ENCODE results near the gene VPS35.

VPS35 gene

DNA sequence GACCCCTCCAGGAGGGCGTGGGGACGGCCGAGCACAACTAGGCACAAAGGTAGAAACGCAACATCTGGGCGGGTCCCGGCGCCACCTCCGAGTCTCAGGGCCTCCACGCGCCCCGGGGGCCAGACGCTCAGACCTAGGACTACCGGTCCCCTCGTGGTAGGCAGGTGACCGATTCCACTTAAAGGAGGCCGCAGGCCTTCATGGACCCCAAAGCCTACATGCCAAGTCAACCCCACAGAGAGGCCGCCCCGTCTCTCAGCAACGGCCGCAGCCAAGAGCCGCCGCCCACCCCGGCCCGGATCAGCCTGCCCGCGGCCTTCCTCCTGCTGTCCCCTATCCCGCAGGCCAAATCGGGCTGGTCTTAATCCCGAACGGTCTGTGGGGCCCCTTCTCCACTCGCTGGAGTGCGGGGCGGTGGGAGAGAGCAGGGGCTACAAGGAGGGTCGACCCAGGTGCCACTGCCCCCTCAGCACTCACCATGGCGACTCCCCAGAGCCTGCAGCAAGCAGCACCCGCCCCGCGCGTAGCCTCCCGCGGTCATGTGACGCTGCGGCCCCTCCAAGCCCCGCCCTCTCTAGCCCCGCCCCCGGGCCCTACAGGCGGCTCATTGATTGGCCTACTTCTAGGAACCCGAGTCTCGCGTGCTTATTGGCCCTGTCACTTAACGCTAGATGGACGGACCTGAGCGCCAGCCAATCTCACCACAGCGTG lies at the start of gene VPS35:
Gene VPS35 (minus strand): TSS at position 525 of the 711 bp plus-strand sequence. CDS start 45 bp downstream, at position 480.
- ChIA-PET POLR2A (no interaction called here), CTCF (interaction anchor here (3.7 kb wide), 1 partner anchor 59 kb away, joined by 16 read pairs; no protein-coding TSS in a partner anchor)
- DNase-seq (ENCODE audit: low read depth, low spot score): peak; percentile 93
- peak within 1 kb of the TSS; percentile 89 for H3K4me3 ChIP-seq (ENCODE audit: low read depth, low read length)
- TF ChIP-seq, protein P1, sequence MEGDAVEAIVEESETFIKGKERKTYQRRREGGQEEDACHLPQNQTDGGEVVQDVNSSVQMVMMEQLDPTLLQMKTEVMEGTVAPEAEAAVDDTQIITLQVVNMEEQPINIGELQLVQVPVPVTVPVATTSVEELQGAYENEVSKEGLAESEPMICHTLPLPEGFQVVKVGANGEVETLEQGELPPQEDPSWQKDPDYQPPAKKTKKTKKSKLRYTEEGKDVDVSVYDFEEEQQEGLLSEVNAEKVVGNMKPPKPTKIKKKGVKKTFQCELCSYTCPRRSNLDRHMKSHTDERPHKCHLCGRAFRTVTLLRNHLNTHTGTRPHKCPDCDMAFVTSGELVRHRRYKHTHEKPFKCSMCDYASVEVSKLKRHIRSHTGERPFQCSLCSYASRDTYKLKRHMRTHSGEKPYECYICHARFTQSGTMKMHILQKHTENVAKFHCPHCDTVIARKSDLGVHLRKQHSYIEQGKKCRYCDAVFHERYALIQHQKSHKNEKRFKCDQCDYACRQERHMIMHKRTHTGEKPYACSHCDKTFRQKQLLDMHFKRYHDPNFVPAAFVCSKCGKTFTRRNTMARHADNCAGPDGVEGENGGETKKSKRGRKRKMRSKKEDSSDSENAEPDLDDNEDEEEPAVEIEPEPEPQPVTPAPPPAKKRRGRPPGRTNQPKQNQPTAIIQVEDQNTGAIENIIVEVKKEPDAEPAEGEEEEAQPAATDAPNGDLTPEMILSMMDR (IDR thresholded peaks at IDR 0.05; ENCODE audit: insufficient read depth, low read length, missing control alignments): peak; percentile 7

DNA sequence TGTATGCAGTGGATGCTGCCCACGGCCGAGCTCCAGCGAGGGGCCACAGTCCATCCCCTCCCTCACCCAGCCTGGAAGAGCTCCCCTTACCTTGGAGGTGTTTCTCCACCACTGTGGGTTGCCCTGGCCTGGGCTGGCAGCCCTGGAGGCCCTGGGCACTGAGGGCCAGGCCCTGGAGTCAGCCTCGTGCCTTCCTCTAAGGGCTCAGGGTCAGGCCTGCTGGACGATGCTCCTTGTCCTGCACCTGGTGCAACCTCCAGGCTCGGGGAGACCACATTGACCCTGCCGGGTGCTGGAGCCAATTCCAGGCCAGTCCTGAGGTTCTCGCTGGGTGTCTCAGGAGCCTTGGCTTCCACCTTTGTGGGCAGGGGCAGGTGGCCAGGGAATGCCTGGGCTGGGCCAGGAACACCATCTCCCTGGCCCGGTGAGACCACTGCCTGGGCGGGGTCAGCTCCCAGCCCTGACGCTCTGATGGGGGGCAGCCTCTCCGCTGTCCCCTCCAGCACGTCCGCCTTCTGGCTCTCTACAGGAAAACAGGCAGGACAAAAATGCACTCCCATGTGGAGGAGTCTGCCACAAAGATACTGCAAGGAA lies 48.7 kb upstream of the VPS35 start:
- no peak overlapping the region for H3K4me3 ChIP-seq (ENCODE audit: low read depth, low read length)
- ChIA-PET CTCF (interaction anchor here (0.8 kb wide), 1 partner anchor 64 kb away, joined by 3 read pairs; no protein-coding TSS in a partner anchor), POLR2A (no interaction called here)
- TF ChIP-seq, protein P1 (IDR thresholded peaks at IDR 0.05; ENCODE audit: insufficient read depth, low read length, missing control alignments): no peak
- DNase-seq (ENCODE audit: low read depth, low spot score): no peak

DNA sequence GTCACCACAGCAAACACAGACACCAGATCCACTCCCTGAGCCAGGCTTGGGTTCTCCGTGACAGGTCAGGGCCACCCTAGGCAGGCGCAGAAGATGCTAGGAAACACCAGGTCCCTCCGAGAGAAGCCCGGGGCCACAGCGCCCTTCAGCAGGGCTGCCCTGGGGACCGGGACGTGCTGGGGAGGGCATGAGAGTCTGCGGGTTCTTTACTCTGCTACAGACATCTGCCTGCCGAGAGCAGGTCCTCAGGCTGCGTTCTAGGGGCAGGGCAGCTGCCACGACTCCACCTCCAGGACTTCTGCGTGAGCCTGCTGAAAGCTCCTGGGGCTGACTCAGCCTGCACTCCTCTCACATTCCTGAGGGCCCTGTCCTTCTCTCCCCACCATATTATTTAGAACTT lies 47.7 kb upstream of the VPS35 start:
- POLR2A ChIA-PET: no interaction called here
- no peak overlapping the region for H3K4me3 ChIP-seq (ENCODE audit: low read depth, low read length)
- no peak for DNase-seq (ENCODE audit: low read depth, low spot score)
- CTCF ChIA-PET: no interaction called here
- TF ChIP-seq, protein P1 (IDR thresholded peaks at IDR 0.05; ENCODE audit: insufficient read depth, low read length, missing control alignments): no peak

DNA sequence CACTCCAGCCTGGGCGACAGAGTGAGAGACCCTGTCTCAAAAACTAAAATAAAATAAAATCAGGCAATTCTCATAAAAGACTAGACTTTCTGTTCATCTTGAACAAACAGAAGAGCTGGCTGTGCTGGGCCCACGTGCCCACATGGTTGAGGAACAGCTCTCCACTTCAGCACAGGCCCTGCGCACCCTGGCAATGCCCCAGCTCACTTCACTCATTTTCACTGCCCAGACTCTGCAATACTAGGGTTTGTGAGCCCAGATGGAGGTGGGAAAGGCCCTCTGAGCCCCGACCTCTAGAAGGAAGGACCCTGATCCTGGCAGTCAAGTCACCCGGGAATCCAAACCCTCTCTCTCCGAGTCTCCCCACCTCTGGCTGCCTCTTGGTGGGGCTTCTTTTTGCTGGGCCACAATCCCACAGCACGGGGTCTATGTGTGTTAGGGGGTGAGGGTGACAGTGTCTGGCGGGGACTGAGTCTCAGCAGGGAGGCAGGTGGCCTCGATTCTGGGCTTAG lies 44.4 kb upstream of the VPS35 start:
- no peak for DNase-seq (ENCODE audit: low read depth, low spot score)
- CTCF ChIA-PET: no interaction called here
- POLR2A ChIA-PET: no interaction called here
- TF ChIP-seq, protein P1 (IDR thresholded peaks at IDR 0.05; ENCODE audit: insufficient read depth, low read length, missing control alignments): no peak
- H3K4me3 ChIP-seq (ENCODE audit: low read depth, low read length): no peak overlapping the region

DNA sequence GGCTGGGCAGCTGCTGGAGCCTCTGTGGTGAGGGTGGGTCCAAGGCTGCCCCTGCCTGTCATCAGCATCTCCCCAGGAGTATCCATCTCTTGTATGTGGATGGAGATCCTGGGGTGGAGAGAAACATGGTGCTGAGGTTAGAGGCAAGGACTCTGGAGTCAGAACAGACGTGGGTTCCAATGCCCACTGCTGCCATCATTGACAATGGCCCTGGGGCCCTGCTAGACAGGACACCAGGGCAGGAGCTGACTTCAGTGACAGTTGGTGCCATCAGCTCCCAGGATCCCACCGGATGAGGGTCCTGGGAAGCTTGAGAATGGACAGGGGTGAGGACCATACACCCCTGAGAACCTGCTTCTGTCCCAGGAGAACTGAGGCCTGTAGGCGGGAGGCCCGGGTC lies 43.6 kb upstream of the VPS35 start:
- TF ChIP-seq, protein P1 (IDR thresholded peaks at IDR 0.05; ENCODE audit: insufficient read depth, low read length, missing control alignments): no peak
- no peak overlapping the region for H3K4me3 ChIP-seq (ENCODE audit: low read depth, low read length)
- DNase-seq (ENCODE audit: low read depth, low spot score): no peak
- CTCF ChIA-PET: no interaction called here
- POLR2A ChIA-PET: no interaction called here

Measured in AG04449 (cell line).